Measurements from ENCODE around the gene PIP5K1B.

Gene PIP5K1B

GRCh38 chr9:69027355-69028097 lies 322.5 kb downstream of the PIP5K1B start:
- H3K9me3 ChIP-seq (ENCODE audit: control insufficient read depth, low read length): peaks cover 13% of the 10 kb centered on the region
- H3K36me3 ChIP-seq (ENCODE audit: control insufficient read depth, insufficient read depth, low read length): no peaks in the 10 kb centered on the region
- no peak overlapping the region for H3K27ac ChIP-seq (ENCODE audit: low read depth, low read length, severe bottlenecking)
- H3K4me3 ChIP-seq (ENCODE audit: extremely low read depth, insufficient read depth, low read length, poor library complexity, severe bottlenecking): no peak overlapping the region
- peaks cover 11% of the 10 kb centered on the region for H3K4me1 ChIP-seq (ENCODE audit: control insufficient read depth, insufficient read depth, low read length, poor library complexity, severe bottlenecking)
- 34 to 37% methylated on average over 3 of the region's 5 CpGs for whole genome bisulfite sequencing, 2 experiments (ENCODE audit: insufficient coverage in 2 of 2)

DNA sequence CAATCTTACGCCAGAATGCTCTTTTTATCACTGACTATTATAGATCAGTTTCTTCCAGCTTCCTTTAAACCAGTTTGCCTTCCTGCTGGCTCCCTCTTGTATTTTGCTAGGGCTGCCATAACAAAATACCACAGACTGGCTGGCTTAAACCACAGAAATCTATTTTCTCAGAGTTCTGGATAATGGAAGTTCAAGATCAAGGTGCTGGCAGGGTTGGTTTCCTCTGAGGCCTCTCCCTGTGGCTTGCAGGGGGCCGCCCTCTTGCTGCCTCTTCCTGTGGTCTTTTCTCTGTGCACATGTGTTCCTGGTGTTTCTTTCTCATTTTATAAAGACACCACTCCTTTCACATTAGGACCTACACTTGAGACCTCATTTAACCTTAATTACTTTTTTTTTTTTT lies 323.7 kb downstream of the PIP5K1B start:
- H3K36me3 ChIP-seq (ENCODE audit: control insufficient read depth, insufficient read depth, low read length): no peaks in the 10 kb centered on the region
- WGBS, 2 experiments (ENCODE audit: insufficient coverage in 2 of 2): 88 to 100% methylated on average over 1 to 2 of the region's 2 CpGs
- H3K9me3 ChIP-seq (ENCODE audit: control insufficient read depth, low read length): peaks cover 13% of the 10 kb centered on the region
- peaks cover 11% of the 10 kb centered on the region for H3K4me1 ChIP-seq (ENCODE audit: control insufficient read depth, insufficient read depth, low read length, poor library complexity, severe bottlenecking)
- no peak overlapping the region for H3K4me3 ChIP-seq (ENCODE audit: extremely low read depth, insufficient read depth, low read length, poor library complexity, severe bottlenecking)
- H3K27ac ChIP-seq (ENCODE audit: low read depth, low read length, severe bottlenecking): no peak overlapping the region

- peaks cover 13% of the 10 kb centered on the region for H3K9me3 ChIP-seq (ENCODE audit: control insufficient read depth, low read length)
- no peak overlapping the region for H3K4me3 ChIP-seq (ENCODE audit: extremely low read depth, insufficient read depth, low read length, poor library complexity, severe bottlenecking)
- no peak overlapping the region for H3K27ac ChIP-seq (ENCODE audit: low read depth, low read length, severe bottlenecking)
- H3K36me3 ChIP-seq (ENCODE audit: control insufficient read depth, insufficient read depth, low read length): no peaks in the 10 kb centered on the region
- H3K4me1 ChIP-seq (ENCODE audit: control insufficient read depth, insufficient read depth, low read length, poor library complexity, severe bottlenecking): peaks cover 11% of the 10 kb centered on the region
Observed at GRCh38 chr9:69029535-69029934, 324.5 kb downstream of the PIP5K1B start.

DNA sequence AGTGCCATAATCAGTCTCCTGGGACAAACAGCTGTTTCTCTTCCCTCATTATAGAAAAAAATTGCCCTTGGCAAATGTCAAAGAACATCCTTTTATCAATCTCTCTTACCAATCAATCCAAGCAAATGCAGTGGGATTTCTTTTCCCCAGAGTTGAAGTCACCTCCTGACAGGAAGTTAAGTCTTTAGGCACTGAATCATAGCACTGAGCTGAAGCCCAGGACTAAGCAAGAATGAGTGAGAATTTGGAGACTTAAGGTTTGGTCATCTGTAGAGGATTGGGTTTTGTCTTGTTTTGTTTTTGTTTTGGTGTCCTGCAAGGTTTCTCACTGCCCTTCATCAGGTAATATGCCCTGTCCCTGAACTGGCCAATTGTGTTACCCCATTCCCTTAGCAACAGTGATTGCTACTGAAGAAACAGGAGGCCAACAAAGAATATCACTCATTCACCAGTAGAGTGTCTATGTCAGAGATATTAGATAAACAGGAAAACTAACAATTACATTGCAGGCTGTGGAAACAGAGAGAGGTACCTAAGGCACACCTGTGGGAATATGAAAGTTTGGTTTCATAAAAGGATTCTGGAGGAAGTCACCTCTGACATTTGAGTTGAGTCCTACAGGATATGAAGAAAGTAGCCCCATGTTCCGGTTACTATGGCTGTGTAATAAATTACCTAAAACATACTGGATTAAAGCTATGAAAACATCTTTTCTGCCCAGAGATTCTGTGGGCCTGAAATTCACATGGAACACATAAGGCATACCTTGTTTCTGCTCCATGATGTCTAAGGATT lies 326.0 kb downstream of the PIP5K1B start:
- no peaks in the 10 kb centered on the region for H3K36me3 ChIP-seq (ENCODE audit: control insufficient read depth, insufficient read depth, low read length)

DNA sequence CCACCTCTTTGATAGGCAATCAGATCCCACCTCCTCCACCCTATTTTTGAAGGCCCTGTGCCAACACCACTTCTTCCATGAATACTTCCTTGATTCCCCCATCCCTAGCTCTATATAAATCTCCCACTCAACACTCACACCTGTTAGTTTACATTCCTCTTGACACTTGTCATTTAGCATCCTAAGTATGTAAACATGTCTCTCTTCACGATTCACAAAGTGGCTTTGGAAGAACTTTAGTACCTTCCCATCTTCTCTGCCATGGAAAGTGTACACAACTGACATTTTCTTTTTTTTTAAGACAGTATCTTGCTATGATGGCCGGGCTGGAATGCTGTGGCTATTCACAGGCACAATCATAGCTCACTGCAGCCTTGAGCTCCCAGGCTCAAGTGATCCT lies 329.0 kb downstream of the PIP5K1B start:
- Histone ChIP-seq H3K9me3 (ENCODE audit: control insufficient read depth, low read length) (peaks cover 13% of the 10 kb centered on the region), H3K4me3 (ENCODE audit: extremely low read depth, insufficient read depth, low read length, poor library complexity, severe bottlenecking) (no peak overlapping the region), H3K36me3 (ENCODE audit: control insufficient read depth, insufficient read depth, low read length) (no peaks in the 10 kb centered on the region), H3K27ac (ENCODE audit: low read depth, low read length, severe bottlenecking) (no peak overlapping the region), H3K4me1 (ENCODE audit: control insufficient read depth, insufficient read depth, low read length, poor library complexity, severe bottlenecking) (peaks cover 11% of the 10 kb centered on the region)
- 94 to 95% methylated on average over 2 of the region's 2 CpGs for WGBS, 2 experiments (ENCODE audit: insufficient coverage in 2 of 2)

More for the DNA sequence above, 326.0 kb downstream of the PIP5K1B start:
- Histone ChIP-seq H3K4me3 (ENCODE audit: extremely low read depth, insufficient read depth, low read length, poor library complexity, severe bottlenecking) (no peak overlapping the region), H3K9me3 (ENCODE audit: control insufficient read depth, low read length) (peaks cover 13% of the 10 kb centered on the region), H3K27ac (ENCODE audit: low read depth, low read length, severe bottlenecking) (no peak overlapping the region), H3K4me1 (ENCODE audit: control insufficient read depth, insufficient read depth, low read length, poor library complexity, severe bottlenecking) (peaks cover 11% of the 10 kb centered on the region)
- no CpG with 5 or more reads among the region's 1 CpG for WGBS, 2 experiments (ENCODE audit: insufficient coverage in 2 of 2)

- Histone ChIP-seq H3K9me3 (ENCODE audit: control insufficient read depth, low read length) (no peaks in the 10 kb centered on the region), H3K27ac (ENCODE audit: low read depth, low read length, severe bottlenecking) (peak within 1 kb of the TSS; percentile 74), H3K4me3 (ENCODE audit: extremely low read depth, insufficient read depth, low read length, poor library complexity, severe bottlenecking) (peak within 1 kb of the TSS; percentile 67), H3K36me3 (ENCODE audit: control insufficient read depth, insufficient read depth, low read length) (no peaks in the 10 kb centered on the region), H3K4me1 (ENCODE audit: control insufficient read depth, insufficient read depth, low read length, poor library complexity, severe bottlenecking) (peaks cover 7% of the 10 kb centered on the region)
- 1% methylated on average over 63 to 64 of the region's 75 CpGs for WGBS, 2 experiments (ENCODE audit: insufficient coverage in 2 of 2)
Observed at GRCh38 chr9:69035438-69036308, 330.6 kb downstream of the PIP5K1B start, which contains the start of gene FXN. TSS of gene FXN (plus strand) at chr9:69035752. CDS start at chr9:69035783, 31 bp downstream.

DNA sequence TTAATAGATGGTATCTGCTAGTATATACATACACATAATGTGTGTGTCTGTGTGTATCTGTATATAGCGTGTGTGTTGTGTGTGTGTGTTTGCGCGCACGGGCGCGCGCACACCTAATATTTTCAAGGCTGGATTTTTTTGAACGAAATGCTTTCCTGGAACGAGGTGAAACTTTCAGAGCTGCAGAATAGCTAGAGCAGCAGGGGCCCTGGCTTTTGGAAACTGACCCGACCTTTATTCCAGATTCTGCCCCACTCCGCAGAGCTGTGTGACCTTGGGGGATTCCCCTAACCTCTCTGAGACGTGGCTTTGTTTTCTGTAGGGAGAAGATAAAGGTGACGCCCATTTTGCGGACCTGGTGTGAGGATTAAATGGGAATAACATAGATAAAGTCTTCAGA lies 331.3 kb downstream of the PIP5K1B start:
- peak overlapping the region; percentile 74 for H3K27ac ChIP-seq (ENCODE audit: low read depth, low read length, severe bottlenecking)
- no peaks in the 10 kb centered on the region for H3K9me3 ChIP-seq (ENCODE audit: control insufficient read depth, low read length)
- H3K4me1 ChIP-seq (ENCODE audit: control insufficient read depth, insufficient read depth, low read length, poor library complexity, severe bottlenecking): peaks cover 1% of the 10 kb centered on the region
- peak overlapping the region; percentile 67 for H3K4me3 ChIP-seq (ENCODE audit: extremely low read depth, insufficient read depth, low read length, poor library complexity, severe bottlenecking)
- H3K36me3 ChIP-seq (ENCODE audit: control insufficient read depth, insufficient read depth, low read length): no peaks in the 10 kb centered on the region
- 0 to 5% methylated on average over 2 to 9 of the region's 14 CpGs for WGBS, 2 experiments (ENCODE audit: insufficient coverage in 2 of 2)

- Histone ChIP-seq H3K36me3 (ENCODE audit: control insufficient read depth, insufficient read depth, low read length) (no peaks in the 10 kb centered on the region), H3K9me3 (ENCODE audit: control insufficient read depth, low read length) (no peaks in the 10 kb centered on the region), H3K27ac (ENCODE audit: low read depth, low read length, severe bottlenecking) (no peak overlapping the region), H3K4me3 (ENCODE audit: extremely low read depth, insufficient read depth, low read length, poor library complexity, severe bottlenecking) (peak overlapping the region; percentile 67), H3K4me1 (ENCODE audit: control insufficient read depth, insufficient read depth, low read length, poor library complexity, severe bottlenecking) (no peaks in the 10 kb centered on the region)
- WGBS, 2 experiments (ENCODE audit: insufficient coverage in 2 of 2): 75 to 77% methylated on average over 8 to 10 of the region's 10 CpGs
Observed at GRCh38 chr9:69036799-69037198, 331.8 kb downstream of the PIP5K1B start.

DNA sequence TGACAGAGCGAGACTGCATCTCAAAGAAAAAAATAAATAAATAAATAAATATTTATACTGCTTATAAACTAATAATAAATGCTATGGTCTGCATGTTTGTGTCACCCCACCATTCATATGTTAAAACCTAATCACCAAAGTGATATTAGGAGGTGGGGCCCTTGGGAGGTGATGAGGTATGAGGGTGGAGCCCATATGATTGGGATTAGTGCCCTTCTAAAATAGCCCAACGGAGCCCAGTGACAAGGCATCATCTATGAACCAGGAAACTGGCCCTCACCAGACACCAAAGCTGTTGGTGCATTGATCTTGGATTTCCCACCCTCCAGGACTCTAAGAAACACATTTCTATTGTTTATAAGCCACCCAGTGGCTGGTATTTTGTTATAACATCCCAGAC lies 335.6 kb downstream of the PIP5K1B start:
- Histone ChIP-seq H3K9me3 (ENCODE audit: control insufficient read depth, low read length) (no peaks in the 10 kb centered on the region), H3K27ac (ENCODE audit: low read depth, low read length, severe bottlenecking) (no peak overlapping the region), H3K4me1 (ENCODE audit: control insufficient read depth, insufficient read depth, low read length, poor library complexity, severe bottlenecking) (peaks cover 15% of the 10 kb centered on the region), H3K4me3 (ENCODE audit: extremely low read depth, insufficient read depth, low read length, poor library complexity, severe bottlenecking) (no peak overlapping the region), H3K36me3 (ENCODE audit: control insufficient read depth, insufficient read depth, low read length) (no peaks in the 10 kb centered on the region)
- WGBS, 2 experiments (ENCODE audit: insufficient coverage in 2 of 2): 100% methylated on average over 1 of the region's 2 CpGs
